Tibial artery (tissue), 4 donors: Measurements from ENCODE around the gene TBX18.

Source experiments
- DNase-seq, 2 donors: peaks; one replicate each; pipeline ENCODE4 v3.0.0-alpha.2; 2019
- H3K27ac ChIP-seq, 2 donors: fragments of 200-600 bp; sonication (generic) in 1 of 2; 1 replicate in 1 of 2; 2 replicates in 1 of 2; pipeline ENCODE4 v1.5.1; 2018 to 2019; ENCODE audit warnings: mild to moderate bottlenecking in 1 of 2
- H3K27me3 ChIP-seq, 2 donors: fragments of 200-600 bp; sonication (generic) in 1 of 2; one replicate each; pipeline versions ENCODE4 v1.5.1 to v1.6.0; 2016 to 2019
- H3K36me3 ChIP-seq, 3 donors: fragments of 200-600 bp; sonication (generic) in 2 of 3; one replicate each; pipeline ENCODE4 v1.5.1; 2016 to 2019; ENCODE audit warnings: mild to moderate bottlenecking in 2 of 3
- H3K4me1 ChIP-seq, 4 donors: fragments of 200-600 bp; sonication (generic) in 2 of 4; 1 replicate in 3 of 4; 2 replicates in 1 of 4; pipeline ENCODE4 v1.5.1; 2016 to 2019
- H3K4me3 ChIP-seq, 2 donors: fragments of 200-600 bp; sonication (generic) in 1 of 2; 1 replicate in 1 of 2; 2 replicates in 1 of 2; pipeline ENCODE4 v1.5.1; 2018 to 2019; ENCODE audit warnings: mild to moderate bottlenecking in 2 of 2
- H3K9me3 ChIP-seq, 3 donors: fragments of 200-600 bp; sonication (generic) in 1 of 3; one replicate each; pipeline ENCODE4 v1.5.1; 2016 to 2019
- CTCF ChIP-seq, 2 experiments: fragments of 200-600 bp in 1 of 2; fragments of 450-650 bp in 1 of 2; IDR thresholded peaks; one replicate each; pipeline ENCODE4 v1.5.1; 2017 to 2019; ENCODE audit warnings: antibody characterized with exemption in 2 of 2, mild to moderate bottlenecking in 1 of 2, moderate library complexity in 1 of 2
- intact Hi-C: fragments of 100-400 bp; cut with DNase I; formaldehyde crosslinking; loops from one replicate; pipeline ENCODE4 v1.15.0; 2023; ENCODE audit warnings: low total_unique reads

The TBX18 gene

DNA sequence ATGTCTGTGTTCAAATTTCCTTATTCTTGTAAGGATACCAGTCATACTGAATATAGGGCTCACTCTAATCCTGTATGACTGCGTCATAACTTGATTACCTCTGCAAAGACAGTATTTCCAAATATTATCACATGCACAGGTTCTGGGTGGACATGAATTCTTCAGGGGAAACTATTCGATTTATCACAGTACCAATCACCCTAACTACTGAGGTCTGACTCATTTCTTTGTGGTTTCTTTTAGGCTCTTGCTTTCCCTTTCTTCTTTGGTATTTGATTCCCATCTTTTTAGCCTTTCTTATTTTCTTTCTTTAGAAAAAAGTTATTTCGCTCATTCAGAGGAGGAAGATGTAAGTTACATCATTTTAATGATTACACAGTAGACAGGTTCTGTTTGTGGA is 40.3 kb upstream of the TBX18 start:
- no peaks in the 10 kb centered on the region for H3K9me3 ChIP-seq
- no peaks in the 10 kb centered on the region for H3K27me3 ChIP-seq
- no peaks in the 10 kb centered on the region for H3K4me1 ChIP-seq
- intact Hi-C loops: no loop called here
- H3K27ac ChIP-seq: no peak overlapping the region
- DNase-seq: no peak
- no peaks in the 10 kb centered on the region for H3K36me3 ChIP-seq
- no peak overlapping the region for H3K4me3 ChIP-seq
- TF ChIP-seq CTCF (IDR thresholded peaks at IDR 0.05): no peak

GRCh38 chr6:84801250-84801649 is 36.9 kb upstream of the TBX18 start:
- TF ChIP-seq CTCF (IDR thresholded peaks at IDR 0.05): no peak
- no peak overlapping the region for H3K27ac ChIP-seq
- no peak for DNase-seq
- H3K4me1 ChIP-seq: no peaks in the 10 kb centered on the region
- no peak overlapping the region for H3K4me3 ChIP-seq
- H3K36me3 ChIP-seq: no peaks in the 10 kb centered on the region
- no peaks in the 10 kb centered on the region for H3K27me3 ChIP-seq
- intact Hi-C loops: no loop called here
- H3K9me3 ChIP-seq: no peaks in the 10 kb centered on the region

DNA sequence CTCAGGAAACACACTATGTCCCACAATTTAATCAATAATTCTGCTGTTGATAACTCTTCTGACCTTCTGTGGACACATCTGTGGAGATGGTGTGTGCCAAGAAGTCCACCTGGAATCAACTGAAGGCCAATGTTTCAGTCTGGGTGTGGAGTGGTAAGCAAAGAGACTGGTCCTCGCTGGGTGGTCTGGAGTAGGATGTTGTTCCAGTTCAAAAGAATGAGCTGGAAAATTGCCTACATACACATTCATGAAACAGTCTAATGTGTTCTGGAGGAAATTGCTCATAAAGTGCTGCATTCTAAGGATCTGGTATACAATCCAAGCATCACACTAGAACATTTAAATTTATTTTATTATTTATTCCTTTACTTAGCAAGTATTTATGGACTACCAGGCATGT is 33.9 kb upstream of the TBX18 start:
- Histone ChIP-seq H3K4me3 (no peak overlapping the region), H3K27ac (no peak overlapping the region), H3K36me3 (no peaks in the 10 kb centered on the region), H3K27me3 (no peaks in the 10 kb centered on the region), H3K4me1 (no peaks in the 10 kb centered on the region), H3K9me3 (no peaks in the 10 kb centered on the region)
- TF ChIP-seq CTCF (IDR thresholded peaks at IDR 0.05): no peak
- intact Hi-C loops: no loop called here
- DNase-seq: no peak

DNA sequence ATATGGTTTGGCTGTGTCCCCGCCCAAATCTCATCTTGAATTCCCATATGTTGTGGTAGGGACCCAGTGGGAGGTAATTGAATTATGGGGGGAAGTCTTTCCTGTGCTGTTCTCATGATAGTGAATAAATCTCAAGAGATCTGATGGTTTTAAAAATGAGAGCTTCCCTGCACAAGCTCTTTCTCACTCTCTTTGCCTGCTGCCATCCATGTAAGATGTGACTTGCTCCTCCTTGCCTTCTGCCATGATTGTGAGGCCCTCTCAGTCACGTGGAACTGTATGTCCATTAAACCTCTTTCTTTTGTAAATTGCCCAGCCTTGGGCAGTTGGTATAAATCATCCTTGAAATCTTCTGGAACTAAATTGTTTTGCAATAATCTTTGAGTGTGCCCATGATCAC is 31.9 kb upstream of the TBX18 start:
- H3K27me3 ChIP-seq: no peaks in the 10 kb centered on the region
- no peak overlapping the region for H3K4me3 ChIP-seq
- TF ChIP-seq CTCF (IDR thresholded peaks at IDR 0.05): no peak
- intact Hi-C loops: no loop called here
- DNase-seq: no peak
- H3K9me3 ChIP-seq: no peaks in the 10 kb centered on the region
- no peaks in the 10 kb centered on the region for H3K36me3 ChIP-seq
- no peaks in the 10 kb centered on the region for H3K4me1 ChIP-seq
- no peak overlapping the region for H3K27ac ChIP-seq

DNA sequence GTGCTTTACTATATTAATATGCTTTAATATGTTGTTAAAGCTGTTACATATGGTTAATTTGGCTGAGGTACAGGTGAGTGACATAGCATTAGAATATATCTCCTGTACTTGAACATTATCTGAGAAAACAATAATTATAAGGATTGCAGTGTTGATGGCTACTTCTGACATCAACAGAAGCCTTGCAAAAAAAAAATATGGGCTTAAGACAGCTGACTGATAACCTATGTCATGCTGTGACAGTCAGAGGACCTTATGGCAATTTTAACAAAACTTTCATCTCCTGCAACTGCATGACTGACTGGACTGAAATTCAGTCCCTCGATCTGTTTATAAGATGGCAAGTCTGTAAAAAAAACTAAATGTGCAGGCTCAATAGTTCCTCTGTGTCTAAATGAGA is 27.5 kb upstream of the TBX18 start:
- Histone ChIP-seq H3K27ac (no peak overlapping the region), H3K27me3 (no peaks in the 10 kb centered on the region), H3K9me3 (no peaks in the 10 kb centered on the region), H3K36me3 (no peaks in the 10 kb centered on the region), H3K4me3 (no peak overlapping the region), H3K4me1 (no peaks in the 10 kb centered on the region)
- intact Hi-C loops: no loop called here
- no peak for TF ChIP-seq CTCF (IDR thresholded peaks at IDR 0.05)
- DNase-seq: no peak

- peaks cover 0 to 1% (median 0%) of the 10 kb centered on the region in 4 donors for H3K4me1 ChIP-seq
- no peak overlapping the region for H3K4me3 ChIP-seq
- no peak for TF ChIP-seq CTCF (IDR thresholded peaks at IDR 0.05)
- no peaks in the 10 kb centered on the region for H3K27me3 ChIP-seq
- H3K36me3 ChIP-seq: no peaks in the 10 kb centered on the region
- no peak overlapping the region for H3K27ac ChIP-seq
- no peak for DNase-seq
- H3K9me3 ChIP-seq: no peaks in the 10 kb centered on the region
- intact Hi-C loops: no loop called here
Measured at GRCh38 chr6:84791233-84791632, 26.8 kb upstream of the TBX18 start.
